CD14-positive monocyte (primary cell): ENCODE data around the gene IL21R. TPM values are rescaled to one million over a fixed set of nuclear protein-coding genes. Genes with fewer than 3 reads are reported as not detected.

Source experiments
- DNase-seq, 3 donors: peaks; one replicate each; pipeline ENCODE4 v3.0.0-alpha.2; 2011 to 2022
- H2AFZ ChIP-seq: 2 replicates; pipeline ENCODE4 v1.6.0; 2012; ENCODE audit warnings: mild to moderate bottlenecking, low read depth, low read length, inconsistent platforms; ENCODE audit not compliant: insufficient read depth, poor library complexity, severe bottlenecking
- H3K27ac ChIP-seq, 2 donors: 1 replicate in 1 of 2; 2 replicates in 1 of 2; pipeline ENCODE4 v1.5.1; 2012 to 2013; ENCODE audit warnings: low read length in 2 of 2, control low read depth in 1 of 2, inconsistent platforms in 1 of 2, low read depth in 1 of 2, mild to moderate bottlenecking in 1 of 2
- H3K27me3 ChIP-seq, 2 donors: one replicate each; pipeline versions ENCODE4 v1.6.0 to v1.6.1; 2011 to 2013; ENCODE audit warnings: low read length in 2 of 2; ENCODE audit not compliant: control insufficient read depth in 2 of 2, insufficient read depth in 2 of 2
- H3K36me3 ChIP-seq, 2 donors: replicated peaks in 1 of 2; 1 replicate in 1 of 2; 2 replicates in 1 of 2; pipeline versions ENCODE4 v1.5.1 to v1.6.1; 2012 to 2013; ENCODE audit warnings: low read length in 2 of 2, control low read depth in 1 of 2, inconsistent platforms in 1 of 2, mild to moderate bottlenecking in 1 of 2; ENCODE audit not compliant: insufficient read depth in 2 of 2, control insufficient read depth in 1 of 2
- H3K4me1 ChIP-seq, 2 donors: 1 replicate in 1 of 2; 2 replicates in 1 of 2; pipeline versions ENCODE4 v1.5.1 to v1.6.1; 2012 to 2013; ENCODE audit warnings: low read length in 2 of 2, control low read depth in 1 of 2, inconsistent platforms in 1 of 2, mild to moderate bottlenecking in 1 of 2, moderate library complexity in 1 of 2; ENCODE audit not compliant: insufficient read depth in 2 of 2, control insufficient read depth in 1 of 2
- H3K4me2 ChIP-seq: replicated peaks from 2 replicates; pipeline ENCODE3; 2012; ENCODE audit warnings: low read length, moderate library complexity, mild to moderate bottlenecking; ENCODE audit not compliant: poor library complexity, severe bottlenecking; ENCODE audit errors: extremely low read depth
- H3K4me3 ChIP-seq, 3 experiments: fragments of 200-600 bp in 1 of 3; sonication (generic) in 1 of 3; replicated peaks in 1 of 3; 1 replicate in 2 of 3; 2 replicates in 1 of 3; pipeline ENCODE4 v1.5.1; 2011 to 2013; ENCODE audit warnings: low read length in 3 of 3, mild to moderate bottlenecking in 3 of 3, control low read depth in 2 of 3, low read depth in 2 of 3, inconsistent platforms in 1 of 3, moderate library complexity in 1 of 3
- H3K79me2 ChIP-seq: 2 replicates; pipeline ENCODE4 v1.6.0; 2012; ENCODE audit warnings: mild to moderate bottlenecking, control low read depth, inconsistent platforms, low read length, moderate library complexity; ENCODE audit not compliant: insufficient read depth
- H3K9ac ChIP-seq: 2 replicates; pipeline ENCODE4 v1.6.0; 2017; ENCODE audit warnings: low read length, mild to moderate bottlenecking; ENCODE audit not compliant: insufficient read depth, poor library complexity, severe bottlenecking
- H3K9me3 ChIP-seq, 2 donors: replicated peaks in 1 of 2; 1 replicate in 1 of 2; 2 replicates in 1 of 2; pipeline versions ENCODE4 v1.5.1 to v1.6.1; 2012 to 2013; ENCODE audit warnings: low read length in 2 of 2, control low read depth in 1 of 2; ENCODE audit not compliant: control insufficient read depth in 1 of 2, insufficient read depth in 1 of 2
- H4K20me1 ChIP-seq: 2 replicates; pipeline ENCODE4 v1.6.0; 2012; ENCODE audit warnings: mild to moderate bottlenecking, low read length, control low read depth, moderate library complexity; ENCODE audit not compliant: insufficient read depth
- H3K27ac Mint-ChIP-seq, 7 donors: one replicate each; pipeline ENCODE4 v1.8.0; 2020; ENCODE audit warnings: mild to moderate bottlenecking in 7 of 7, mixed read lengths in 7 of 7, moderate library complexity in 6 of 7, inconsistent platforms in 2 of 7
- H3K27me3 Mint-ChIP-seq, 3 donors: one replicate each; pipeline ENCODE4 v1.8.0; 2021 to 2022; ENCODE audit warnings: low read depth in 3 of 3, mild to moderate bottlenecking in 3 of 3, mixed read lengths in 3 of 3, moderate library complexity in 3 of 3, inconsistent platforms in 1 of 3
- H3K36me3 Mint-ChIP-seq, 2 donors: one replicate each; pipeline ENCODE4 v1.8.0; 2020; ENCODE audit warnings: mixed read lengths in 2 of 2, inconsistent platforms in 1 of 2, mild to moderate bottlenecking in 1 of 2
- H3K4me1 Mint-ChIP-seq: one replicate; pipeline ENCODE4 v1.8.0; 2020; ENCODE audit warnings: mild to moderate bottlenecking, mixed read lengths
- H3K4me3 Mint-ChIP-seq, 2 donors: one replicate each; pipeline ENCODE4 v1.8.0; 2020; ENCODE audit warnings: mild to moderate bottlenecking in 2 of 2, mixed read lengths in 2 of 2, moderate library complexity in 1 of 2
- H3K9me3 Mint-ChIP-seq, 7 donors: one replicate each; pipeline ENCODE4 v1.8.0; 2020 to 2022; ENCODE audit warnings: mixed read lengths in 7 of 7, mild to moderate bottlenecking in 6 of 7, moderate library complexity in 6 of 7, inconsistent platforms in 2 of 7
- CTCF ChIP-seq: fragments of 200-600 bp; IDR thresholded peaks from one replicate; pipeline ENCODE4 v1.8.0; 2022; ENCODE audit warnings: antibody characterized with exemption, mild to moderate bottlenecking
- WGBS: methylation state at CpG from one replicate; pipeline ENCODE4 v1.1.5; 2013; ENCODE audit warnings: missing lambda C conversion rate; ENCODE audit not compliant: insufficient coverage; 5-methylcytosine and 5-hydroxymethylcytosine counted together
- intact Hi-C, 2 donors: fragments of 100-400 bp; cut with micrococcal nuclease; formaldehyde crosslinking; loops; one replicate each; pipeline versions ENCODE4 v1.15.0 to v1.15.1; 2023
- polyA plus RNA-seq, 3 donors: library from polyadenylated mRNA; depleted of rRNA in 1 of 3; unstranded in 2 of 3; stranded (reverse) in 1 of 3; fragments of 300-500 nt in 2 of 3; fragments of >200 nt in 1 of 3; fragmentation: Illumina TruSeq in 2 of 3; gene quantifications; 1 replicate in 2 of 3; 2 replicates in 1 of 3; pipeline ENCODE4 v1.2.3, GENCODE V29; 2012 to 2021

The IL21R gene
- polyA plus RNA-seq, 3 donors: 1.0 to 1.7 (median 1.4) TPM

DNA sequence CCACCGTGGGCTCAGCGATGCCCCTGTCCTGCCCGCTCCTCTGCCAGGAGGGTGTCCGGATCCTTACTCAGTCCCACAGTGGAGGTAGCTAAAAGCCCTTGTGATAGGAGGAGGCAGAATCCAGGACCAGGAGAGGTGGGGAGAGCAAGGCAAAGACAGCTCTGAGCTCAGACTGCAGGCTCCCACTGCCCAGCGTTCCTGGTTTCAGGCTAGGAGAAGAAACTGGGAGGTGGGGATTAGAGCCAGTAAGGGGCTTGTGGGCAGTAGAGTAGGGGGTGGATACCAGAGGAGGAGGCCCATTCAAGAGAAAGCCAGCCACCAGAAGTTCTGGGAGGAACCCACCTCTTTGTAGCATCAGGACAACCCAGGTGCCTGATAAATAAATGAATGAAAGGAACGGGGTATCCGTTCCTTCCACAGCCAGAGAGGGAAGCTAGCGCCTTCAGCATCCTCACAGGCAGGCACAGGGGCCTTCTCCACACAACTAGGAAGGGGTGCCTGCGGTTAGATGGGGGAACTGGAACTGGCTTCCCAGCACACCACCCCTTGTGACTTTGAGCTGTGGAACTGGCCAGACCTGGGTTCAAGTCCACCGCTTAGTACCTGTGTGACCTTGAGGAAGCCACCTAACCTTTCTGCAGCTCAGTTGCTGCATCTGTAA is 2.3 kb downstream of the IL21R start:
- H3K4me1 Mint-ChIP-seq: peaks cover 69% of the 10 kb centered on the region
- DNase-seq: peak in 1 of 3 donors; percentile 15
- H3K4me1 ChIP-seq: peaks cover 56 to 66% of the 10 kb centered on the region in 2 donors
- H3K27me3 ChIP-seq: no peaks in the 10 kb centered on the region
- H3K27ac ChIP-seq: no peak overlapping the region
- intact Hi-C loops: loop anchor here in 1 of 2 donors (10.0 kb wide), 1 partner anchor 79 kb away; no protein-coding TSS in a partner anchor
- peak overlapping the region; percentile 39 to 54 for H3K4me3 Mint-ChIP-seq
- no peaks in the 10 kb centered on the region for H3K79me2 ChIP-seq
- peaks cover 0 to 6% (median 0%) of the 10 kb centered on the region in 7 donors for H3K9me3 Mint-ChIP-seq
- H3K4me3 ChIP-seq: peak overlapping the region in 1 of 3 experiments; percentile 9
- H4K20me1 ChIP-seq: no peaks in the 10 kb centered on the region
- H3K27me3 Mint-ChIP-seq: peaks cover 4 to 14% (median 14%) of the 10 kb centered on the region in 3 donors
- 94% methylated on average over 3 of the region's 10 CpGs for WGBS
- no peak for TF ChIP-seq CTCF
- no peak overlapping the region for H3K4me2 ChIP-seq
- peak overlapping the region in 3 of 7 donors; percentile 61 to 76 (median 71) for H3K27ac Mint-ChIP-seq
- peaks cover 2 to 11% of the 10 kb centered on the region in 2 donors for H3K36me3 Mint-ChIP-seq
- H3K9ac ChIP-seq: no peak overlapping the region
- no peaks in the 10 kb centered on the region for H3K36me3 ChIP-seq
- no peaks in the 10 kb centered on the region for H3K9me3 ChIP-seq
- H2AFZ ChIP-seq: no peak overlapping the region

DNA sequence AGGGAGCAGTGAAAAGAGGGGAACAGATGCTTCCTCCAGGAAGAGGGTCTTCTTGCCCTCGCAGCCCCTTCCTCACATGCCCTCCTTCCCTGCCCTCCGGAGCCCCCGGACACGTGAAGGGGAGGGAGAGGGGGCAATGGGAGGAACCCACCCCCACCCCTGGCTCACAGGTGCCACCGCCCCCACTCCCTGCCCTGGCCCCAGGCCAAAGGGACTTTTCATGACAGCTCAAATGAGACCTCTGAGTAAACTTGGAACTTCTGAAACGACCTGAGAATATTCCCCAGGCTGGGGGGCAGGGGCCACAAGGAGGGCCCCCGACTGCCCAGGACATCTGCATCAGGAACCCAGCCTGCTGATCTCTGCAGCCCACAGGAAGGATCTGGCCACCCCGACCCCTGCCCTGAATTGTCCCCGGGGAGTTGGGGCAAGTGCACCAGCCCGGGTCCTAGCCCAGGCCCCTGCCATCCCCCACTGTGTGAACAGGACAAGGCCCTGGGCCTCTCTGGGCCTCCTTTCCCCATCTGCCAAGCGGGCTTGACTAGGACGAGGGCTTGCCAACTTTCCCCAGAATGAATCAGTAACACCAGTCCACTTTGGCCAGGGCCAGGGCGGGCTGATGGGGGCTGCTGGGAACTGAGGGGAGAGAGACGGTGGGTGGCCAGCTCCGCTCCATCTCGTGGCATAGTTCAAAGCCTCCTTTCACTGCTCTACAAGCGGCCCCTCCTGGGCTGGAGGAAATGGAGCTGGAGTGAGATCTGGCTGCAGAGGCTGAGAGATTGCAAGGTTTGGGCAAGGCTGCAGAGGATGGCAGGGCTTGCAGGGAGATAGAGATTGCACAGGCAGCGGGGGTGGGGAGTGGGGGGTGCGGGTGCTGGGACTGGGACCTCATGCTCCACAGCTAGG is 3.8 kb downstream of the IL21R start:
- Histone ChIP-seq H3K27ac (no peak overlapping the region), H3K4me2 (no peak overlapping the region), H3K27me3 (no peaks in the 10 kb centered on the region), H3K9ac (no peak overlapping the region), H4K20me1 (no peaks in the 10 kb centered on the region), H3K9me3 (no peaks in the 10 kb centered on the region), H3K4me3 (no peak overlapping the region), H2AFZ (no peak overlapping the region), H3K79me2 (no peaks in the 10 kb centered on the region), H3K36me3 (no peaks in the 10 kb centered on the region), H3K4me1 (peaks cover 48 to 57% of the 10 kb centered on the region in 2 donors)
- Mint-ChIP-seq H3K4me1 (peaks cover 59% of the 10 kb centered on the region), H3K9me3 (peaks cover 0 to 6% (median 0%) of the 10 kb centered on the region in 7 donors), H3K4me3 (no peak overlapping the region), H3K27ac (no peak overlapping the region), H3K27me3 (peaks cover 4 to 14% (median 14%) of the 10 kb centered on the region in 3 donors), H3K36me3 (peaks cover 2 to 11% of the 10 kb centered on the region in 2 donors)
- DNase-seq: no peak
- intact Hi-C loops: loop anchor here in 1 of 2 donors (10.0 kb wide), 1 partner anchor 81 kb away; no protein-coding TSS in a partner anchor
- 76% methylated on average over 8 of the region's 19 CpGs for WGBS
- TF ChIP-seq CTCF: no peak
